Measurements from ENCODE around the gene SLC12A5.

SLC12A5 gene

GRCh38 chr20:45997187-45997586 lies 31.8 kb upstream of the SLC12A5 start:
- Histone ChIP-seq H4K20me1 (peaks cover 37% of the 10 kb centered on the region), H3K27me3 (peaks cover 11% of the 10 kb centered on the region; the same call in 1 of the 2 replicates), H3K27ac (no peak overlapping the region), H3K36me3 (no peaks in the 10 kb centered on the region), H3K4me1 (peaks cover 65% of the 10 kb centered on the region), H3K9ac (no peak overlapping the region), H3K9me3 (no peaks in the 10 kb centered on the region), H3K4me2 (no peak overlapping the region), H3K4me3 (no peak overlapping the region)
- TF ChIP-seq Cebpa-rat (IDR thresholded peaks at IDR 0.05) = no peak

GRCh38 chr20:45998337-45998736 lies 30.7 kb upstream of the SLC12A5 start:
- H3K36me3 ChIP-seq = no peaks in the 10 kb centered on the region
- no peak overlapping the region for H3K27ac ChIP-seq
- H3K4me1 ChIP-seq = peaks cover 61% of the 10 kb centered on the region
- H3K27me3 ChIP-seq = peaks cover 19% of the 10 kb centered on the region
- no peak overlapping the region for H3K4me3 ChIP-seq
- H3K9me3 ChIP-seq = no peaks in the 10 kb centered on the region
- H3K4me2 ChIP-seq = peak overlapping the region; percentile 81
- TF ChIP-seq Cebpa-rat (IDR thresholded peaks at IDR 0.05) = no peak
- no peak overlapping the region for H3K9ac ChIP-seq
- peaks cover 43% of the 10 kb centered on the region for H4K20me1 ChIP-seq

GRCh38 chr20:45998761-45999160 lies 30.3 kb upstream of the SLC12A5 start:
- no peak overlapping the region for H3K27ac ChIP-seq
- no peaks in the 10 kb centered on the region for H3K9me3 ChIP-seq
- no peak overlapping the region for H3K4me3 ChIP-seq
- peaks cover 46% of the 10 kb centered on the region for H4K20me1 ChIP-seq
- peaks cover 61% of the 10 kb centered on the region for H3K4me1 ChIP-seq
- no peak for TF ChIP-seq Cebpa-rat (IDR thresholded peaks at IDR 0.05)
- H3K27me3 ChIP-seq = peaks cover 23% of the 10 kb centered on the region
- H3K36me3 ChIP-seq = no peaks in the 10 kb centered on the region
- peak overlapping the region; percentile 81 for H3K4me2 ChIP-seq
- H3K9ac ChIP-seq = no peak overlapping the region

GRCh38 chr20:45999557-46000261 lies 29.3 kb upstream of the SLC12A5 start:
- Histone ChIP-seq H3K4me1 (peaks cover 69% of the 10 kb centered on the region), H4K20me1 (peaks cover 55% of the 10 kb centered on the region), H3K9me3 (no peaks in the 10 kb centered on the region), H3K27ac (no peak overlapping the region), H3K4me3 (no peak overlapping the region), H3K9ac (no peak overlapping the region), H3K36me3 (no peaks in the 10 kb centered on the region), H3K27me3 (peaks cover 32% of the 10 kb centered on the region), H3K4me2 (peak overlapping the region; percentile 81)
- TF ChIP-seq Cebpa-rat (IDR thresholded peaks at IDR 0.05) = no peak

- no peak for TF ChIP-seq Cebpa-rat (IDR thresholded peaks at IDR 0.05)
- Histone ChIP-seq H3K4me2 (peak overlapping the region; percentile 81), H3K4me3 (no peak overlapping the region), H3K36me3 (no peaks in the 10 kb centered on the region), H4K20me1 (peaks cover 62% of the 10 kb centered on the region), H3K27me3 (peaks cover 32% of the 10 kb centered on the region), H3K4me1 (peaks cover 72% of the 10 kb centered on the region), H3K27ac (no peak overlapping the region), H3K9me3 (no peaks in the 10 kb centered on the region), H3K9ac (no peak overlapping the region)
Measured at GRCh38 chr20:46000262-46000996, 28.6 kb upstream of the SLC12A5 start.

- Histone ChIP-seq H3K9ac (no peak overlapping the region), H3K9me3 (no peaks in the 10 kb centered on the region), H4K20me1 (peaks cover 73% of the 10 kb centered on the region), H3K4me3 (no peak overlapping the region), H3K27me3 (peaks cover 38% of the 10 kb centered on the region), H3K4me2 (peak overlapping the region; percentile 81), H3K27ac (no peak overlapping the region), H3K4me1 (peaks cover 83% of the 10 kb centered on the region), H3K36me3 (no peaks in the 10 kb centered on the region)
- no peak for TF ChIP-seq Cebpa-rat (IDR thresholded peaks at IDR 0.05)
Measured at GRCh38 chr20:46001498-46001897, 27.5 kb upstream of the SLC12A5 start.

- no peak for TF ChIP-seq Cebpa-rat (IDR thresholded peaks at IDR 0.05)
- Histone ChIP-seq H3K27ac (no peak overlapping the region), H3K4me1 (peaks cover 88% of the 10 kb centered on the region), H3K9me3 (no peaks in the 10 kb centered on the region), H3K4me3 (no peak overlapping the region), H4K20me1 (peaks cover 78% of the 10 kb centered on the region), H3K4me2 (peak overlapping the region; percentile 81), H3K9ac (no peak overlapping the region), H3K36me3 (no peaks in the 10 kb centered on the region), H3K27me3 (peaks cover 43% of the 10 kb centered on the region)
Measured at GRCh38 chr20:46002008-46002407, 27.0 kb upstream of the SLC12A5 start.

GRCh38 chr20:46004187-46004586 lies 24.8 kb upstream of the SLC12A5 start:
- Histone ChIP-seq H4K20me1 (peaks cover 86% of the 10 kb centered on the region), H3K36me3 (no peaks in the 10 kb centered on the region), H3K4me2 (peak overlapping the region; percentile 95), H3K9ac (no peak overlapping the region), H3K27ac (no peak overlapping the region), H3K4me3 (no peak overlapping the region), H3K27me3 (peaks cover 64% of the 10 kb centered on the region), H3K9me3 (no peaks in the 10 kb centered on the region), H3K4me1 (peaks cover 94% of the 10 kb centered on the region)
- TF ChIP-seq Cebpa-rat (IDR thresholded peaks at IDR 0.05) = no peak

- Histone ChIP-seq H3K4me3 (peak overlapping the region; percentile 45), H3K4me2 (peak overlapping the region; percentile 95), H4K20me1 (peaks cover 86% of the 10 kb centered on the region), H3K27me3 (peaks cover 72% of the 10 kb centered on the region), H3K9ac (no peak overlapping the region), H3K4me1 (peaks cover 91% of the 10 kb centered on the region), H3K36me3 (no peaks in the 10 kb centered on the region), H3K9me3 (no peaks in the 10 kb centered on the region), H3K27ac (no peak overlapping the region)
- TF ChIP-seq Cebpa-rat (IDR thresholded peaks at IDR 0.05) = peak; percentile 50; the same call in 1 of the 2 replicates
Measured at GRCh38 chr20:46004889-46005473, 24.0 kb upstream of the SLC12A5 start.
